Measurements from ENCODE around the gene TSHZ2. TPM values are rescaled to one million over a fixed set of nuclear protein-coding genes. Genes with fewer than 3 reads are reported as not detected.

The TSHZ2 gene
- total and polyA plus RNA-seq, 9 of the 15 experiments (the other 6 are each of a cell fraction or from before 2014, with no cell fraction given) = 0.03 to 0.20 (median 0.05) TPM; not detected in 4

- H3K36me3 ChIP-seq (ENCODE audit: control insufficient read depth, insufficient read depth, low read length) = no peaks in the 10 kb centered on the region
- H3K4me3 ChIP-seq = no peak overlapping the region
- 0% methylated on average over 1 of the region's 1 CpG for WGBS (ENCODE audit: insufficient coverage, low coverage, missing lambda C conversion rate)
- BruUV-seq (replicated peaks) = no TSS peak
- ATAC-seq (no peak), FAIRE-seq (no peak), DNase-seq (ENCODE audit: extremely low read depth in 1 of 4, low spot score in 3 of 4) (no peak)
- CTCF ChIA-PET (ENCODE audit: low intra/inter-chr PET ratio) = no interaction called here
- TF ChIP-seq EZH2 (IDR thresholded peaks at IDR 0.05; ENCODE audit: borderline replicate concordance, low read depth, low read length) (no peak), IRF1 (CRISPR knock-in tag; IDR thresholded peaks at IDR 0.05; ENCODE audit: borderline replicate concordance) (no peak), RCOR1 (IDR thresholded peaks at IDR 0.05; ENCODE audit: borderline replicate concordance in 1 of 2, low read depth in 2 of 2, low read length in 2 of 2) (no peak), ZEB2 (IDR thresholded peaks at IDR 0.05) (no peak), ZNF212 (CRISPR knock-in tag; IDR thresholded peaks at IDR 0.05) (no peak), ATF2 (CRISPR knock-in tag; IDR thresholded peaks at IDR 0.05) (no peak), ZBTB33 (CRISPR knock-in tag; IDR thresholded peaks at IDR 0.05) (no peak)
- H3K27me3 ChIP-seq (ENCODE audit: control insufficient read depth in 2 of 2, insufficient read depth in 2 of 2, low read length in 2 of 2) = peaks cover 11 to 25% of the 10 kb centered on the region in 2 experiments
- in situ Hi-C loops (cut with MboI) = no loop called here
- POLR2A ChIA-PET = interaction anchor here (0.6 kb wide), 1 partner anchor 143 kb away, joined by 3 read pairs; no protein-coding TSS in a partner anchor
- no peak overlapping the region for H2AFZ ChIP-seq (ENCODE audit: low read depth, low read length)
- H4K20me1 ChIP-seq (replicated peaks; ENCODE audit: control insufficient read depth, insufficient read depth, low read length) = no peaks in the 10 kb centered on the region
- no peak overlapping the region for H3K4me2 ChIP-seq (ENCODE audit: insufficient read depth, low read length)
- no peaks in the 10 kb centered on the region for H3K9me3 ChIP-seq (replicated peaks; ENCODE audit: control insufficient read depth, insufficient read depth, low read depth, low read length)
- no peaks in the 10 kb centered on the region for H3K4me1 ChIP-seq (replicated peaks in 1 of 2; ENCODE audit: control insufficient read depth in 2 of 2, insufficient read depth in 2 of 2, low read length in 2 of 2)
- intact Hi-C loops (cut with micrococcal nuclease) = no loop called here
- H3K79me2 ChIP-seq (ENCODE audit: control insufficient read depth, insufficient read depth, low read length) = no peaks in the 10 kb centered on the region
- no peak overlapping the region for H3K27ac ChIP-seq (ENCODE audit: extremely low read depth, low read depth, low read length)
- no peaks in the 10 kb centered on the region for H3K9me1 ChIP-seq (ENCODE audit: control insufficient read depth, insufficient read depth, low read length)
- H3K9ac ChIP-seq (ENCODE audit: insufficient read depth in 1 of 2, low read depth in 2 of 2, low read length in 2 of 2) = no peak overlapping the region
Measured at GRCh38 chr20:53278555-53278954, 306.4 kb downstream of the TSHZ2 start.
